Liver (tissue), 9 donors: Measurements from ENCODE around the gene PTPA. TPM values are rescaled to one million over a fixed set of nuclear protein-coding genes. Genes with fewer than 3 reads are reported as not detected.
A peak's percentile ranks its signal among the peaks of the same experiment; 100 is the strongest.
"Not testable (repeated sequence)": the region's sequence is repeated elsewhere in the genome, so short reads cannot be mapped to it uniquely, and the experiment has no call there.

ENCODE experiments used
- DNase-seq: peaks from one replicate; pipeline ENCODE4 v3.0.0-alpha.2; 2017; ENCODE audit warnings: low spot score
- H3K27ac ChIP-seq, 2 donors: one replicate each; pipeline ENCODE4 v1.7.0; 2013; ENCODE audit warnings: inconsistent platforms in 2 of 2, low read length in 2 of 2, control low read depth in 1 of 2, low read depth in 1 of 2, mild to moderate bottlenecking in 1 of 2
- H3K27me3 ChIP-seq, 4 donors: one replicate each; pipeline versions ENCODE4 v1.6.1 to v1.7.0; 2013; ENCODE audit warnings: low read length in 3 of 4, inconsistent platforms in 1 of 4, mild to moderate bottlenecking in 1 of 4, moderate library complexity in 1 of 4; ENCODE audit not compliant: control insufficient read depth in 4 of 4, insufficient read depth in 4 of 4
- H3K36me3 ChIP-seq, 4 donors: one replicate each; pipeline versions ENCODE4 v1.6.1 to v1.7.0; 2013; ENCODE audit warnings: low read length in 3 of 4, mild to moderate bottlenecking in 3 of 4, low read depth in 1 of 4, moderate library complexity in 1 of 4; ENCODE audit not compliant: control insufficient read depth in 4 of 4, insufficient read depth in 3 of 4
- H3K4me1 ChIP-seq, 4 donors: one replicate each; pipeline versions ENCODE4 v1.6.1 to v1.7.0; 2013; ENCODE audit warnings: low read length in 3 of 4, mild to moderate bottlenecking in 3 of 4, moderate library complexity in 1 of 4; ENCODE audit not compliant: control insufficient read depth in 4 of 4, insufficient read depth in 4 of 4
- H3K4me3 ChIP-seq, 3 donors: one replicate each; pipeline versions ENCODE4 v1.6.1 to v1.7.0; 2013; ENCODE audit warnings: low read length in 3 of 3, control low read depth in 1 of 3, low read depth in 1 of 3, mild to moderate bottlenecking in 1 of 3
- H3K9ac ChIP-seq, 2 donors: one replicate each; pipeline ENCODE4 v1.7.0; 2013; ENCODE audit warnings: low read length in 2 of 2, mild to moderate bottlenecking in 2 of 2, moderate library complexity in 2 of 2, control low read depth in 1 of 2, low read depth in 1 of 2
- H3K9me3 ChIP-seq, 4 donors: one replicate each; pipeline versions ENCODE4 v1.6.1 to v1.7.0; 2013; ENCODE audit warnings: low read length in 3 of 4; ENCODE audit not compliant: control insufficient read depth in 4 of 4
- EGR1 ChIP-seq, 2 donors: IDR thresholded peaks; 2 replicates each; pipeline ENCODE4 v1.6.1; 2016 to 2018; ENCODE audit warnings: antibody characterized with exemption in 2 of 2, low read depth in 2 of 2
- FOXA1 ChIP-seq: IDR thresholded peaks from 2 replicates; pipeline ENCODE4 v1.6.1; 2016; ENCODE audit warnings: antibody characterized with exemption
- GABPA ChIP-seq, 2 donors: IDR thresholded peaks in 1 of 2; conservative IDR thresholded peaks in 1 of 2; 2 replicates each; pipeline ENCODE4 v1.6.1; 2016; ENCODE audit warnings: antibody characterized with exemption in 2 of 2, mild to moderate bottlenecking in 1 of 2, moderate library complexity in 1 of 2
- JUND ChIP-seq, 2 donors: IDR thresholded peaks; 2 replicates each; pipeline ENCODE4 v1.6.1; 2016; ENCODE audit warnings: antibody characterized with exemption in 2 of 2
- RAD21 ChIP-seq, 2 donors: IDR thresholded peaks; 2 replicates each; pipeline ENCODE4 v1.6.1; 2016; ENCODE audit warnings: antibody characterized with exemption in 2 of 2, mild to moderate bottlenecking in 2 of 2
- RXRA ChIP-seq, 2 donors: IDR thresholded peaks; 2 replicates each; pipeline ENCODE4 v1.6.1; 2017 to 2018; ENCODE audit warnings: antibody characterized with exemption in 2 of 2, mild to moderate bottlenecking in 1 of 2
- SP1 ChIP-seq: IDR thresholded peaks from 2 replicates; pipeline ENCODE4 v1.6.1; 2018; ENCODE audit warnings: antibody characterized with exemption, mild to moderate bottlenecking
- TAF1 ChIP-seq: conservative IDR thresholded peaks from 2 replicates; pipeline ENCODE4 v1.6.1; 2016; ENCODE audit warnings: antibody characterized with exemption, mild to moderate bottlenecking
- YY1 ChIP-seq: IDR thresholded peaks from 2 replicates; pipeline ENCODE4 v1.6.1; 2016; ENCODE audit warnings: antibody characterized with exemption, mild to moderate bottlenecking
- WGBS: extraction: QIAGEN DNeasy Blood & Tissue Kit; methylation state at CpG from one replicate; pipeline ENCODE4 v1.1.7; 2013; 5-methylcytosine and 5-hydroxymethylcytosine counted together
- polyA plus RNA-seq, 2 donors: library from polyadenylated mRNA; stranded (reverse) in 1 of 2; unstranded in 1 of 2; fragments of 200-250 nt in 1 of 2; fragments of >200 nt in 1 of 2; fragmentation: Nextera tagmentation in 1 of 2; extraction: Ambion mirVana in 1 of 2; gene quantifications; one replicate each; pipeline versions ENCODE4 v1.2.1 to v1.2.3, GENCODE V29; 2013 to 2015
- total RNA-seq, 2 donors: library from RNA; depleted of rRNA; stranded (reverse); fragments of >200 nt; gene quantifications; one replicate each; pipeline ENCODE4 v1.2.3, GENCODE V29; 2014
- TF ChIP-seq, protein P1 (sequence below): IDR thresholded peaks from 2 replicates; pipeline ENCODE4 v1.6.1; 2016; ENCODE audit warnings: antibody characterized with exemption, mild to moderate bottlenecking
- TF ChIP-seq, protein P2 (sequence below): IDR thresholded peaks from 2 replicates; pipeline ENCODE4 v1.6.1; 2016; ENCODE audit warnings: antibody characterized with exemption
- TF ChIP-seq, protein P3 (sequence below): IDR thresholded peaks from 2 replicates; pipeline ENCODE4 v1.6.1; 2016; ENCODE audit warnings: antibody characterized with exemption
- TF ChIP-seq, protein P4 (sequence below): fragments of 150-350 bp; IDR thresholded peaks from 2 replicates; pipeline ENCODE4 v1.5.1; 2017; ENCODE audit warnings: improper control_type of control experiment, low read depth, low read length; ENCODE audit not compliant: missing input control
- donor health status: healthy.
- donor health status: healthy.
- donor health status: healthy.
- donor health status: healthy.
- donor health status: healthy.

Gene PTPA
- total and polyA plus RNA-seq, 4 donors: 27.6 to 66.0 (median 38.4) TPM

DNA sequence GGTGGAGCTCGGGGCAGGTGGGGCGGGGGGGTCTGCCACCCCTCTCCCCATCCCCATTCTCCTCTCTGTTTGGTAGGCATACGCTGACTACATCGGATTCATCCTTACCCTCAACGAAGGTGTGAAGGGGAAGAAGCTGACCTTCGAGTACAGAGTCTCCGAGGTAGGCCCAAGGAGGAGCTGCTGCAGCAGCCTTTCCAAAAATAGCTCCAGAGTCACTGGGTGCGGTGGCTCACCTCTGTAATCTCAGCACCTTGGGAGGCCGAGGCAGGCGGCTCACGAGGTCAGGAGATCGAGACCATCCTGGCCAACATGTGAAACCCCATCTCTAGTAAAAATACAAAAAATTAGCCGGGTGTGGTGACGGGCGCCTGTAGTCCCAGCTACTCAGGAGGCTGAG lies 11.8 kb downstream of the PTPA start:
- 95% methylated on average over 15 of the region's 15 CpGs for WGBS
- H3K27ac ChIP-seq, H3K4me1 ChIP-seq, DNase-seq, H3K4me3 ChIP-seq, H3K27me3 ChIP-seq, H3K9me3 ChIP-seq, H3K9ac ChIP-seq: not testable (repeated sequence)
- H3K36me3 ChIP-seq: peaks cover 5 to 45% (median 21%) of the 10 kb centered on the region in 4 donors

DNA sequence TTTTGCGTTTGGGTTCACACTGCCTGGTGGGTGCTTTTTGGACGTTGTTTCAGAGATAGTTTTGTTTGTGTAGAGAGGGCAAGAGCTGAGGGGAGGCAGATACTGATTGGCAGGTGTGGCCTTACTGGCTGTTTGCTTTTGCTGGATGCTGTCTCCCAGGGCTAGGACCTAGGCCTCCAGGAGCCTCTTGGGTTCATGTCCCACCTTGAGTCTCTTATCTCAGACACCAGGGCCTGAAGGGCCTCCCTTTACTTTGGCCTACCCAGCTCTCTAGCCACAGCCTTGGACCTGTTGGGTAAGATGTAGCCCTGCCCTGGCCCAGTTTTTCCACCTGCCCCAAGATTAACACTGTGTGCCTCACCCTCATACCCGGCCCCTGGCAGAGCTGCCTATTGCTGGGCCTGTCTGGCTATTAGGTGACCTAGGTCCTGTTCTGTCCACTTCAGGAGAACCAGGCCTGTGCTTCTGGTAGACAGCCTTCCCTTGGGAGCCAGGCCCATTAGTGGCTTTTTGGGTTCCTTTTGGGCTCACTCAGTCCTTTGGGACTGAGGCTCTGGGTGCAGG lies 13.4 kb downstream of the PTPA start:
- Histone ChIP-seq H3K4me3 (no peak overlapping the region), H3K27ac (no peak overlapping the region), H3K27me3 (no peaks in the 10 kb centered on the region), H3K36me3 (peaks cover 5 to 51% (median 25%) of the 10 kb centered on the region in 4 donors), H3K9ac (no peak overlapping the region), H3K9me3 (no peaks in the 10 kb centered on the region), H3K4me1 (no peaks in the 10 kb centered on the region)
- TF ChIP-seq, protein P1, sequence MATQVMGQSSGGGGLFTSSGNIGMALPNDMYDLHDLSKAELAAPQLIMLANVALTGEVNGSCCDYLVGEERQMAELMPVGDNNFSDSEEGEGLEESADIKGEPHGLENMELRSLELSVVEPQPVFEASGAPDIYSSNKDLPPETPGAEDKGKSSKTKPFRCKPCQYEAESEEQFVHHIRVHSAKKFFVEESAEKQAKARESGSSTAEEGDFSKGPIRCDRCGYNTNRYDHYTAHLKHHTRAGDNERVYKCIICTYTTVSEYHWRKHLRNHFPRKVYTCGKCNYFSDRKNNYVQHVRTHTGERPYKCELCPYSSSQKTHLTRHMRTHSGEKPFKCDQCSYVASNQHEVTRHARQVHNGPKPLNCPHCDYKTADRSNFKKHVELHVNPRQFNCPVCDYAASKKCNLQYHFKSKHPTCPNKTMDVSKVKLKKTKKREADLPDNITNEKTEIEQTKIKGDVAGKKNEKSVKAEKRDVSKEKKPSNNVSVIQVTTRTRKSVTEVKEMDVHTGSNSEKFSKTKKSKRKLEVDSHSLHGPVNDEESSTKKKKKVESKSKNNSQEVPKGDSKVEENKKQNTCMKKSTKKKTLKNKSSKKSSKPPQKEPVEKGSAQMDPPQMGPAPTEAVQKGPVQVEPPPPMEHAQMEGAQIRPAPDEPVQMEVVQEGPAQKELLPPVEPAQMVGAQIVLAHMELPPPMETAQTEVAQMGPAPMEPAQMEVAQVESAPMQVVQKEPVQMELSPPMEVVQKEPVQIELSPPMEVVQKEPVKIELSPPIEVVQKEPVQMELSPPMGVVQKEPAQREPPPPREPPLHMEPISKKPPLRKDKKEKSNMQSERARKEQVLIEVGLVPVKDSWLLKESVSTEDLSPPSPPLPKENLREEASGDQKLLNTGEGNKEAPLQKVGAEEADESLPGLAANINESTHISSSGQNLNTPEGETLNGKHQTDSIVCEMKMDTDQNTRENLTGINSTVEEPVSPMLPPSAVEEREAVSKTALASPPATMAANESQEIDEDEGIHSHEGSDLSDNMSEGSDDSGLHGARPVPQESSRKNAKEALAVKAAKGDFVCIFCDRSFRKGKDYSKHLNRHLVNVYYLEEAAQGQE: no peak
- TF ChIP-seq RXRA (IDR thresholded peaks at IDR 0.05) (no peak), TAF1 (no peak), FOXA1 (no peak), EGR1 (IDR thresholded peaks at IDR 0.05; ENCODE audit: low read depth in 2 of 2) (no peak), RAD21 (IDR thresholded peaks at IDR 0.05) (no peak), SP1 (no peak), JUND (IDR thresholded peaks at IDR 0.05) (no peak), GABPA (IDR thresholded peaks at IDR 0.05 in 1 of 2, conservative IDR thresholded peaks at IDR 0.05 in 1 of 2) (no peak), YY1 (no peak)
- TF ChIP-seq, protein P2, sequence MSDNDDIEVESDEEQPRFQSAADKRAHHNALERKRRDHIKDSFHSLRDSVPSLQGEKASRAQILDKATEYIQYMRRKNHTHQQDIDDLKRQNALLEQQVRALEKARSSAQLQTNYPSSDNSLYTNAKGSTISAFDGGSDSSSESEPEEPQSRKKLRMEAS: no peak
- TF ChIP-seq, protein P3, sequence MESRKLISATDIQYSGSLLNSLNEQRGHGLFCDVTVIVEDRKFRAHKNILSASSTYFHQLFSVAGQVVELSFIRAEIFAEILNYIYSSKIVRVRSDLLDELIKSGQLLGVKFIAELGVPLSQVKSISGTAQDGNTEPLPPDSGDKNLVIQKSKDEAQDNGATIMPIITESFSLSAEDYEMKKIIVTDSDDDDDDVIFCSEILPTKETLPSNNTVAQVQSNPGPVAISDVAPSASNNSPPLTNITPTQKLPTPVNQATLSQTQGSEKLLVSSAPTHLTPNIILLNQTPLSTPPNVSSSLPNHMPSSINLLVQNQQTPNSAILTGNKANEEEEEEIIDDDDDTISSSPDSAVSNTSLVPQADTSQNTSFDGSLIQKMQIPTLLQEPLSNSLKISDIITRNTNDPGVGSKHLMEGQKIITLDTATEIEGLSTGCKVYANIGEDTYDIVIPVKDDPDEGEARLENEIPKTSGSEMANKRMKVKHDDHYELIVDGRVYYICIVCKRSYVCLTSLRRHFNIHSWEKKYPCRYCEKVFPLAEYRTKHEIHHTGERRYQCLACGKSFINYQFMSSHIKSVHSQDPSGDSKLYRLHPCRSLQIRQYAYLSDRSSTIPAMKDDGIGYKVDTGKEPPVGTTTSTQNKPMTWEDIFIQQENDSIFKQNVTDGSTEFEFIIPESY: no peak
- TF ChIP-seq, protein P4, sequence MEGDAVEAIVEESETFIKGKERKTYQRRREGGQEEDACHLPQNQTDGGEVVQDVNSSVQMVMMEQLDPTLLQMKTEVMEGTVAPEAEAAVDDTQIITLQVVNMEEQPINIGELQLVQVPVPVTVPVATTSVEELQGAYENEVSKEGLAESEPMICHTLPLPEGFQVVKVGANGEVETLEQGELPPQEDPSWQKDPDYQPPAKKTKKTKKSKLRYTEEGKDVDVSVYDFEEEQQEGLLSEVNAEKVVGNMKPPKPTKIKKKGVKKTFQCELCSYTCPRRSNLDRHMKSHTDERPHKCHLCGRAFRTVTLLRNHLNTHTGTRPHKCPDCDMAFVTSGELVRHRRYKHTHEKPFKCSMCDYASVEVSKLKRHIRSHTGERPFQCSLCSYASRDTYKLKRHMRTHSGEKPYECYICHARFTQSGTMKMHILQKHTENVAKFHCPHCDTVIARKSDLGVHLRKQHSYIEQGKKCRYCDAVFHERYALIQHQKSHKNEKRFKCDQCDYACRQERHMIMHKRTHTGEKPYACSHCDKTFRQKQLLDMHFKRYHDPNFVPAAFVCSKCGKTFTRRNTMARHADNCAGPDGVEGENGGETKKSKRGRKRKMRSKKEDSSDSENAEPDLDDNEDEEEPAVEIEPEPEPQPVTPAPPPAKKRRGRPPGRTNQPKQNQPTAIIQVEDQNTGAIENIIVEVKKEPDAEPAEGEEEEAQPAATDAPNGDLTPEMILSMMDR: no peak
- WGBS: 58% methylated on average over 3 of the region's 3 CpGs
- DNase-seq: peak; percentile 44
